ENCODE data around the gene DDIT4L. TPM values are rescaled to one million over a fixed set of nuclear protein-coding genes. Genes with fewer than 3 reads are reported as not detected.
"Not testable (repeated sequence)": the region's sequence is repeated elsewhere in the genome, so short reads cannot be mapped to it uniquely, and the experiment has no call there.

The DDIT4L gene
- polyA plus RNA-seq, 3 donors, result 0.05 to 0.15 TPM; not detected in 1

DNA sequence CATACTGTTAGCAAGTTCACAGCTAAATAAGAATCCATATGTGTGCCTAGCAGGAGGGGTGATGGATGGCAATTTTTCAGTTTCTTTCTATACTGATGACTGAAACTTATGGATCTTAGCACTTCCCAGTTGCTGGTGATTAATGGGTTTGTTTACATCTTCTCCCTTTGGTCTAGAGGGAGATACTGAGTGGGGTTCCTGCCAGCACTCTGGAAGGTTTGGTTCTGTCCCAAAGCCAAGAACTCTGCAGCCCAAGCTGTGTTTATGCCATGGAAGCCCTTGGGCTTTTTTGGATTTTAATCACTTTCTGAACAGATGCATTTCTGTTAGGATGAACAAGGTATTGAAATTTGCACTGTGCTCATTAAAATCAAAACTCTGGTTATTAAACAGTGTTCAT, 43.5 kb downstream of the DDIT4L start:
- Histone ChIP-seq H3K4me2 (replicated peaks; ENCODE audit: extremely low read depth, low read length, poor library complexity, severe bottlenecking) (no peak overlapping the region), H3K9me3 (replicated peaks in 1 of 2; ENCODE audit: control insufficient read depth in 1 of 2, insufficient read depth in 1 of 2, low read length in 2 of 2) (no peaks in the 10 kb centered on the region), H3K9ac (ENCODE audit: insufficient read depth, low read length, poor library complexity, severe bottlenecking) (no peak overlapping the region), H3K4me3 (replicated peaks in 1 of 3; ENCODE audit: low read depth in 2 of 3, low read length in 3 of 3) (no peak overlapping the region), H3K79me2 (ENCODE audit: insufficient read depth, low read length) (no peaks in the 10 kb centered on the region), H3K27ac (ENCODE audit: low read depth in 1 of 2, low read length in 2 of 2) (no peak overlapping the region), H3K36me3 (replicated peaks in 1 of 2; ENCODE audit: control insufficient read depth in 1 of 2, insufficient read depth in 2 of 2, low read length in 2 of 2) (no peaks in the 10 kb centered on the region), H4K20me1 (ENCODE audit: insufficient read depth, low read length) (no peaks in the 10 kb centered on the region), H3K4me1 (ENCODE audit: control insufficient read depth in 1 of 2, insufficient read depth in 2 of 2, low read length in 2 of 2) (no peaks in the 10 kb centered on the region), H2AFZ (ENCODE audit: insufficient read depth, low read depth, low read length, poor library complexity, severe bottlenecking) (no peak overlapping the region), H3K27me3 (ENCODE audit: control insufficient read depth in 2 of 2, insufficient read depth in 2 of 2, low read length in 2 of 2) (no peaks in the 10 kb centered on the region)
- no peak for DNase-seq
- no peak overlapping the region for H3K4me3 Mint-ChIP-seq
- intact Hi-C loops (cut with micrococcal nuclease), result no loop called here
- TF ChIP-seq CTCF (IDR thresholded peaks at IDR 0.05), result no peak
- no peak overlapping the region for H3K27ac Mint-ChIP-seq
- no peaks in the 10 kb centered on the region for H3K36me3 Mint-ChIP-seq
- no peaks in the 10 kb centered on the region for H3K4me1 Mint-ChIP-seq
- H3K27me3 Mint-ChIP-seq (ENCODE audit: low read depth in 3 of 3), result peaks cover 0 to 1% (median 0%) of the 10 kb centered on the region in 3 donors
- peaks cover 0 to 7% (median 2%) of the 10 kb centered on the region in 7 donors for H3K9me3 Mint-ChIP-seq

- H3K4me3 Mint-ChIP-seq; H3K36me3 ChIP-seq (replicated peaks in 1 of 2; ENCODE audit: control insufficient read depth in 1 of 2, insufficient read depth in 2 of 2, low read length in 2 of 2); H3K36me3 Mint-ChIP-seq; H3K4me2 ChIP-seq (replicated peaks; ENCODE audit: extremely low read depth, low read length, poor library complexity, severe bottlenecking); H3K79me2 ChIP-seq (ENCODE audit: insufficient read depth, low read length); H3K27me3 ChIP-seq (ENCODE audit: control insufficient read depth in 2 of 2, insufficient read depth in 2 of 2, low read length in 2 of 2); H3K9me3 ChIP-seq (replicated peaks in 1 of 2; ENCODE audit: control insufficient read depth in 1 of 2, insufficient read depth in 1 of 2, low read length in 2 of 2); H3K27me3 Mint-ChIP-seq (ENCODE audit: low read depth in 3 of 3); H4K20me1 ChIP-seq (ENCODE audit: insufficient read depth, low read length); H3K4me3 ChIP-seq (replicated peaks in 1 of 3; ENCODE audit: low read depth in 2 of 3, low read length in 3 of 3); H3K4me1 Mint-ChIP-seq; DNase-seq; H3K27ac ChIP-seq (ENCODE audit: low read depth in 1 of 2, low read length in 2 of 2); H3K4me1 ChIP-seq (ENCODE audit: control insufficient read depth in 1 of 2, insufficient read depth in 2 of 2, low read length in 2 of 2); H3K27ac Mint-ChIP-seq; intact Hi-C loops (cut with micrococcal nuclease); H3K9ac ChIP-seq (ENCODE audit: insufficient read depth, low read length, poor library complexity, severe bottlenecking); H2AFZ ChIP-seq (ENCODE audit: insufficient read depth, low read depth, low read length, poor library complexity, severe bottlenecking): not testable (repeated sequence)
- H3K9me3 Mint-ChIP-seq, result peaks cover 0 to 14% (median 8%) of the 10 kb centered on the region in 7 donors
- WGBS (ENCODE audit: insufficient coverage), result no CpG with 5 or more reads among the region's 4 CpGs
Measured at GRCh38 chr4:100137320-100137719, 52.9 kb downstream of the DDIT4L start.

Other genes with a start within 250 kb of the DDIT4L start
- 10 to 100 TPM; 15.6 to 21.4 (median 21.4) TPM for gene DNAJB14, start 243.8 kb downstream of the DDIT4L start, polyA plus RNA-seq
- 100 to 1,000 TPM; 208 to 450 (median 416) TPM for gene H2AZ1, start 240.2 kb downstream of the DDIT4L start, polyA plus RNA-seq

Data from CD14-positive monocyte (primary cell).